Endothelial cell of umbilical vein (primary cell): ENCODE data around the gene EIF2S1. TPM values are rescaled to one million over a fixed set of nuclear protein-coding genes. Genes with fewer than 3 reads are reported as not detected.

ENCODE experiments used
- BruUV-seq: library from RNA; stranded (reverse); fragments of 400-500 nt; replicated peaks from 2 replicates; lab custom pipeline; 2021; lab: Mats Ljungman, UMichigan
- CTCF ChIA-PET: fragments of 300-600, 350-600 bp; sonication (Branson Sonifier 250); formaldehyde crosslinking; loops from one replicate; lab custom pipeline; 2021; ENCODE audit warnings: antibody characterized with exemption, inconsistent platforms; lab: Charles Lee
- POLR2A ChIA-PET: fragments of 300-600, 350-600 bp; sonication (Branson Sonifier 250); formaldehyde crosslinking; loops from one replicate; lab custom pipeline; 2021; ENCODE audit warnings: antibody characterized with exemption, inconsistent platforms; lab: Charles Lee
- DNase-seq: peaks from one replicate; pipeline ENCODE4 v3.0.0-alpha.2; 2011; ENCODE audit warnings: low read depth, low spot score
- FAIRE-seq: peaks from 2 replicates; lab custom pipeline; 2011; peaks lifted over from hg19 to GRCh38; lab: Jason Lieb, UNC
- H2AFZ ChIP-seq: 2 replicates; pipeline ENCODE4 v1.6.0; 2012; ENCODE audit warnings: low read depth, low read length, control low read depth, inconsistent platforms
- H3K27ac ChIP-seq: 2 replicates; pipeline ENCODE4 v1.5.1; 2011; ENCODE audit warnings: low read depth, mild to moderate bottlenecking, control low read depth, low read length, moderate library complexity; ENCODE audit not compliant: insufficient read depth
- H3K27me3 ChIP-seq, 2 experiments: 2 replicates each; pipeline versions ENCODE4 v1.6.0 to v1.6.1; 2011; ENCODE audit warnings: low read length in 2 of 2, mixed read lengths in 1 of 2; ENCODE audit not compliant: control insufficient read depth in 2 of 2, insufficient read depth in 2 of 2
- H3K36me3 ChIP-seq, 2 experiments: 2 replicates in 1 of 2; 3 replicates in 1 of 2; pipeline ENCODE4 v1.5.1; 2011; ENCODE audit warnings: low read length in 2 of 2, mild to moderate bottlenecking in 1 of 2, moderate library complexity in 1 of 2; ENCODE audit not compliant: control insufficient read depth in 2 of 2, insufficient read depth in 2 of 2; ENCODE audit errors: extremely low read depth in 1 of 2
- H3K4me1 ChIP-seq: 3 replicates; pipeline ENCODE4 v1.5.1; 2011; ENCODE audit warnings: mild to moderate bottlenecking, low read length; ENCODE audit not compliant: control insufficient read depth, insufficient read depth; ENCODE audit errors: extremely low read depth
- H3K4me2 ChIP-seq: 2 replicates; pipeline ENCODE4 v1.6.1; 2011; ENCODE audit warnings: low read length, control low read depth, mixed read lengths; ENCODE audit not compliant: insufficient read depth
- H3K4me3 ChIP-seq, 3 experiments: fragments of 200-600 bp in 1 of 3; sonication (generic), shearing (Covaris generic) in 1 of 3; replicated peaks in 1 of 3; 2 replicates each; pipeline ENCODE4 v1.5.1; 2011 to 2016; ENCODE audit warnings: control low read depth in 3 of 3, low read length in 3 of 3, mild to moderate bottlenecking in 2 of 3, inconsistent platforms in 1 of 3, low read depth in 1 of 3, moderate library complexity in 1 of 3; ENCODE audit not compliant: insufficient read depth in 1 of 3
- H3K79me2 ChIP-seq: 2 replicates; pipeline ENCODE4 v1.6.0; 2012; ENCODE audit warnings: low read length, inconsistent platforms; ENCODE audit not compliant: control insufficient read depth, insufficient read depth
- H3K9ac ChIP-seq: replicated peaks from 2 replicates; pipeline ENCODE3; 2011; ENCODE audit warnings: low read length, control low read depth; ENCODE audit not compliant: insufficient read depth; ENCODE audit errors: extremely low read depth
- H3K9me1 ChIP-seq: replicated peaks from 3 replicates; pipeline ENCODE4 v1.6.0; 2011; ENCODE audit warnings: mild to moderate bottlenecking, low read length; ENCODE audit not compliant: control insufficient read depth, insufficient read depth; ENCODE audit errors: extremely low read depth
- H3K9me3 ChIP-seq: replicated peaks from 2 replicates; pipeline ENCODE4 v1.5.1; 2012; ENCODE audit warnings: low read length, inconsistent platforms; ENCODE audit not compliant: control insufficient read depth, insufficient read depth
- H4K20me1 ChIP-seq: replicated peaks from 2 replicates; pipeline ENCODE3; 2011; ENCODE audit warnings: mild to moderate bottlenecking, low read length; ENCODE audit not compliant: control insufficient read depth, insufficient read depth; ENCODE audit errors: extremely low read depth
- EZH2 ChIP-seq: IDR thresholded peaks from 2 replicates; pipeline ENCODE4 v1.6.1; 2012; ENCODE audit warnings: borderline replicate concordance, low read depth, mild to moderate bottlenecking, moderate library complexity, low read length, inconsistent platforms; ENCODE audit not compliant: severe bottlenecking
- FOS ChIP-seq: IDR thresholded peaks from 2 replicates; pipeline ENCODE4 v1.6.1; 2011; ENCODE audit warnings: mild to moderate bottlenecking, low read length, moderate library complexity, borderline replicate concordance; ENCODE audit not compliant: insufficient read depth
- GATA2 ChIP-seq: IDR thresholded peaks from 2 replicates; pipeline ENCODE4 v1.7.0; 2011; ENCODE audit warnings: low read depth, mild to moderate bottlenecking, moderate library complexity, mixed read lengths, low read length; ENCODE audit not compliant: insufficient read length, insufficient read depth
- JUN ChIP-seq: IDR thresholded peaks from 2 replicates; pipeline ENCODE4 v1.6.1; 2011; ENCODE audit warnings: borderline replicate concordance, low read depth; ENCODE audit not compliant: insufficient read length, insufficient read depth
- MYC ChIP-seq: IDR thresholded peaks from one replicate; pipeline ENCODE4 v1.6.1; 2011; ENCODE audit warnings: mild to moderate bottlenecking, low read depth, low read length
- POLR2A ChIP-seq: IDR thresholded peaks from 2 replicates; pipeline ENCODE4 v1.6.1; 2012; ENCODE audit warnings: low read depth, mild to moderate bottlenecking, control low read depth, low read length
- POLR2AphosphoS5 ChIP-seq: IDR thresholded peaks from 2 replicates; pipeline ENCODE4 v1.6.1; 2012; ENCODE audit warnings: low read depth, mild to moderate bottlenecking, control low read depth, low read length, moderate library complexity; ENCODE audit not compliant: insufficient read depth
- dilution Hi-C: fragments of 300-500 bp; cut with MboI; formaldehyde crosslinking; loops from one replicate; pipeline ENCODE4 v1.15.0; 2019; ENCODE audit warnings: low sequenced_read_pairs; ENCODE audit not compliant: extremely low pct_ligation_motif_present
- intact Hi-C: fragments of 100-400 bp; cut with micrococcal nuclease; formaldehyde crosslinking; loops from one replicate; pipeline ENCODE4 v1.10.0; 2022
- polyA plus RNA-seq, 4 experiments: library from polyadenylated mRNA; depleted of rRNA in 3 of 4; stranded (reverse) in 3 of 4; unstranded in 1 of 4; fragments of >200 nt; gene quantifications; 2 replicates each; pipeline versions ENCODE4 v1.2.1 to v1.2.3, GENCODE V29; 2011 to 2012; ENCODE audit warnings: missing spikeins in 1 of 4
- total RNA-seq: library from RNA; stranded (reverse); gene quantifications from 2 replicates; pipeline ENCODE4 v1.2.3, GENCODE V29; 2021
- TF ChIP-seq, protein P1 (sequence below), 2 donors: IDR thresholded peaks; 1 replicate in 1 of 2; 2 replicates in 1 of 2; pipeline ENCODE4 v1.5.1; 2011; ENCODE audit warnings: low read length in 2 of 2, mild to moderate bottlenecking in 2 of 2, moderate library complexity in 2 of 2, control low read depth in 1 of 2, inconsistent platforms in 1 of 2, low read depth in 1 of 2; ENCODE audit not compliant: insufficient read depth in 1 of 2; ENCODE audit errors: extremely low read depth in 1 of 2
- TF ChIP-seq, protein P2 (sequence below): IDR thresholded peaks from 2 replicates; pipeline ENCODE4 v1.6.1; 2011; ENCODE audit not compliant: insufficient read depth, insufficient read length

EIF2S1 gene
- total and polyA plus RNA-seq, 2 donors (not counting 3 experiments of a cell fraction or from before 2014, with no cell fraction given): 36.8 to 135 TPM

DNA sequence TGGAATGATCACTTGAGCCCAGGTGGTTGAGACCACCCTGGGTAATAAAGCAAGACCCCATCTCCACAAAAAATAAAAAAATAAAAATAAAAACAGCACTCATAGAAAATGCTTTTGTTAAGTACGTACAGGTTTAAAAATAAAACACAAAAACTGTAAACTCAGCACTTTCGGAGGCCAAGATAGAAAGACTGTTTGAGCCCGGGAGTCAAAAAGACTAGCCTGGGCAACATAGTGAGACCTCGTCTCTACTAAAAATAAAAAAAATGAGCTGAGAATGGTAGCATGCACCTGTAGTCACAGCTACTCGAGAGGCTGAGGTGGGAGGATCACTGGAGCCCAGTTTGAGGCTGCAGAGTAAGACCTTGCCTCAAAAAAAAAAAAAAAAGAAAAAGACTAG is 8.1 kb upstream of the EIF2S1 start:
- peaks cover 41% of the 10 kb centered on the region for H3K79me2 ChIP-seq
- H3K4me1 ChIP-seq: peaks cover under 1% of the 10 kb centered on the region
- peaks cover 8 to 21% of the 10 kb centered on the region in 2 experiments for H3K36me3 ChIP-seq
- no peak overlapping the region for H3K27ac ChIP-seq
- H4K20me1 ChIP-seq: no peaks in the 10 kb centered on the region
- TF ChIP-seq MYC (no peak), GATA2 (no peak), FOS (no peak), POLR2A (no peak), JUN (no peak), EZH2 (no peak), POLR2AphosphoS5 (no peak)
- TF ChIP-seq, protein P1, sequence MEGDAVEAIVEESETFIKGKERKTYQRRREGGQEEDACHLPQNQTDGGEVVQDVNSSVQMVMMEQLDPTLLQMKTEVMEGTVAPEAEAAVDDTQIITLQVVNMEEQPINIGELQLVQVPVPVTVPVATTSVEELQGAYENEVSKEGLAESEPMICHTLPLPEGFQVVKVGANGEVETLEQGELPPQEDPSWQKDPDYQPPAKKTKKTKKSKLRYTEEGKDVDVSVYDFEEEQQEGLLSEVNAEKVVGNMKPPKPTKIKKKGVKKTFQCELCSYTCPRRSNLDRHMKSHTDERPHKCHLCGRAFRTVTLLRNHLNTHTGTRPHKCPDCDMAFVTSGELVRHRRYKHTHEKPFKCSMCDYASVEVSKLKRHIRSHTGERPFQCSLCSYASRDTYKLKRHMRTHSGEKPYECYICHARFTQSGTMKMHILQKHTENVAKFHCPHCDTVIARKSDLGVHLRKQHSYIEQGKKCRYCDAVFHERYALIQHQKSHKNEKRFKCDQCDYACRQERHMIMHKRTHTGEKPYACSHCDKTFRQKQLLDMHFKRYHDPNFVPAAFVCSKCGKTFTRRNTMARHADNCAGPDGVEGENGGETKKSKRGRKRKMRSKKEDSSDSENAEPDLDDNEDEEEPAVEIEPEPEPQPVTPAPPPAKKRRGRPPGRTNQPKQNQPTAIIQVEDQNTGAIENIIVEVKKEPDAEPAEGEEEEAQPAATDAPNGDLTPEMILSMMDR (IDR thresholded peaks at IDR 0.05; ENCODE audit: extremely low read depth in 1 of 2, insufficient read depth in 1 of 2, low read depth in 1 of 2, low read length in 2 of 2): no peak
- TF ChIP-seq, protein P2, sequence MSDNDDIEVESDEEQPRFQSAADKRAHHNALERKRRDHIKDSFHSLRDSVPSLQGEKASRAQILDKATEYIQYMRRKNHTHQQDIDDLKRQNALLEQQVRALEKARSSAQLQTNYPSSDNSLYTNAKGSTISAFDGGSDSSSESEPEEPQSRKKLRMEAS: no peak
- BruUV-seq: no TSS peak
- no peaks in the 10 kb centered on the region for H3K9me1 ChIP-seq
- DNase-seq (no peak), FAIRE-seq (no peak)
- no peak overlapping the region for H2AFZ ChIP-seq
- no peak overlapping the region for H3K4me3 ChIP-seq
- H3K27me3 ChIP-seq: no peaks in the 10 kb centered on the region
- H3K9me3 ChIP-seq: no peaks in the 10 kb centered on the region
- CTCF ChIA-PET: interaction anchor here (1.6 kb wide), 1 partner anchor 8 kb away, joined by 5 read pairs; the partner anchor contains the start of genes ATP6V1D and EIF2S1
- no peak overlapping the region for H3K4me2 ChIP-seq
- intact Hi-C loops (loop anchor here (10.0 kb wide), 1 partner anchor 697 kb away; no protein-coding TSS in a partner anchor), dilution Hi-C loops (no loop called here)
- H3K9ac ChIP-seq: no peak overlapping the region
- POLR2A ChIA-PET: interaction anchor here (0.6 to 0.7 kb wide), 2 partner anchors 844 to 997 kb away, joined by 3 to 4 read pairs; partner anchors contain the start of gene GPHN
